GM19395 (cell line): Measurements from ENCODE around the gene NFIB.
A peak's percentile ranks its signal among the peaks of the same experiment; 100 is the strongest.

ENCODE experiments used
- ATAC-seq: cut with Tn5 transposase; IDR thresholded peaks from one replicate; pipeline ENCODE4 v1.9.1; 2021; ENCODE audit warnings: mild to moderate bottlenecking, moderate library complexity; ENCODE audit not compliant: unreplicated experiment

The NFIB gene

GRCh38 chr9:14313951-14314423 lies at the start of gene NFIB:
TSS of gene NFIB (minus strand) at chr9:14314141. CDS start at chr9:14313511, 630 bp downstream.
- no peak for ATAC-seq

GRCh38 chr9:14362175-14362574 lies 48.2 kb upstream of the NFIB start:
- no peak for ATAC-seq

GRCh38 chr9:14361074-14361473 lies 47.1 kb upstream of the NFIB start:
- ATAC-seq = no peak

- no peak for ATAC-seq
Observed at GRCh38 chr9:14358523-14358922, 44.6 kb upstream of the NFIB start.

- ATAC-seq = no peak
Observed at GRCh38 chr9:14356351-14357265, 42.7 kb upstream of the NFIB start.

GRCh38 chr9:14354201-14354600 lies 40.3 kb upstream of the NFIB start:
- ATAC-seq = no peak

DNA sequence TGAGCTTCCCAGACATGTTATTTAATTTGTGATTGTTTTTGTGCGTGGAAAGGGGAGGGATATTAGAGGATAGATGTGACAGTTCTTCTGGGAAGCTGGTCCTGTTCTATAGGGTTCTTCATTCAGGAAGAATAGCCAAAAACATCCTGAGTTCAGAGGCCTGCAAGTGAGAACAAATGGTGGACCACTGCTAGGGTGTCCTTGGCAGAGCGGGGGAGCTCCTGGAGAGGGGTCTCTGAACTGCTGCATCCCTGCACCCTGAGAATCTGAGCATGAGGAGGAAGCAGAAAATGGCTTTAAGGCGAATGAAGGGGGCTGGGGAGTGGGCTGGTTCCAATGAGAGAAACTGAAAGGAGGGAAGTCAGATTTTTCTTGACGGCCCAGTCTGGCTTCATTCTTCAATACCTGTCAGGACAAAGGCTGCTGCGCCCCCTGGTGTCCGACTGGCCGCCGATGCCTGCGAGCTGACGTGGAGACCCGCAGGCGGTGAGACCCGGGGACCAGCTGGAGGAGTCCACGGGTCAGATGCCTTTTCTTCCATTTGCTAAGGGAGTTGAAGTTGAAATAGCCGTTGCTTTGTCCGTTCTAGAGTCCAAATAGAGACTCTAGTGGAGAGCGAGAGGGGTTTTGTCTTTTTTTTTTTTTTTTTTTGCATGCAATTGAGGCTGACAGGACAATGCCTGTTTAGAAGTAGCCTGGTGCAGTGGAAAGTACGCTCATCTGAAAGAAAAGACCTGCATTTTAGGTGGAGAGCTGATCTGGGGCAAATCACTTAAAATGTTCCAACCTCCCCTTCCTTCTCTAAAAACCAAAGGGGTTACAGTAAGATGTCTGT lies 39.5 kb upstream of the NFIB start:
- ATAC-seq = peak; percentile 83

DNA sequence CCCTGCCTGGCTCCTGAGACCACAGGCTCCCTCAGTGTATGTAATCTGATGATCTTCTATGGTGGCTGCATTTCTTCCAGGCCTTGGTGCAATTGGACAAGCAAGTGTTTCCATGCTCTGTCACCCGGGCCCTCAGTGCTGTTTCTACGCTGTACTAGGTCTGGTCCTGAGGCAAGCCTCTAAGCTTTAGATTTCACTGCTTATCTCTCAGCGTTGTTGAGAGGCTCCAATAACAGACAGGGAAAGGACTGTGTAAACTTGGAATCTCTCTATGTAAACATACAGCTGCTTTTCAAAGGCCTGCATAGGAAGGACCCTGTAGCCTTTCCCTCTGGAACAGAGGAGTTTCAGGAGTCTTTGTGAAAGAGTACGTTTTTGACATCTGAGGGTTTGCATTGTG lies 38.6 kb upstream of the NFIB start:
- ATAC-seq = no peak

GRCh38 chr9:14351221-14351836 lies 37.4 kb upstream of the NFIB start:
- ATAC-seq = no peak

GRCh38 chr9:14350754-14351153 lies 36.8 kb upstream of the NFIB start:
- ATAC-seq = no peak

- no peak for ATAC-seq
Observed at GRCh38 chr9:14350349-14350728, 36.4 kb upstream of the NFIB start.

DNA sequence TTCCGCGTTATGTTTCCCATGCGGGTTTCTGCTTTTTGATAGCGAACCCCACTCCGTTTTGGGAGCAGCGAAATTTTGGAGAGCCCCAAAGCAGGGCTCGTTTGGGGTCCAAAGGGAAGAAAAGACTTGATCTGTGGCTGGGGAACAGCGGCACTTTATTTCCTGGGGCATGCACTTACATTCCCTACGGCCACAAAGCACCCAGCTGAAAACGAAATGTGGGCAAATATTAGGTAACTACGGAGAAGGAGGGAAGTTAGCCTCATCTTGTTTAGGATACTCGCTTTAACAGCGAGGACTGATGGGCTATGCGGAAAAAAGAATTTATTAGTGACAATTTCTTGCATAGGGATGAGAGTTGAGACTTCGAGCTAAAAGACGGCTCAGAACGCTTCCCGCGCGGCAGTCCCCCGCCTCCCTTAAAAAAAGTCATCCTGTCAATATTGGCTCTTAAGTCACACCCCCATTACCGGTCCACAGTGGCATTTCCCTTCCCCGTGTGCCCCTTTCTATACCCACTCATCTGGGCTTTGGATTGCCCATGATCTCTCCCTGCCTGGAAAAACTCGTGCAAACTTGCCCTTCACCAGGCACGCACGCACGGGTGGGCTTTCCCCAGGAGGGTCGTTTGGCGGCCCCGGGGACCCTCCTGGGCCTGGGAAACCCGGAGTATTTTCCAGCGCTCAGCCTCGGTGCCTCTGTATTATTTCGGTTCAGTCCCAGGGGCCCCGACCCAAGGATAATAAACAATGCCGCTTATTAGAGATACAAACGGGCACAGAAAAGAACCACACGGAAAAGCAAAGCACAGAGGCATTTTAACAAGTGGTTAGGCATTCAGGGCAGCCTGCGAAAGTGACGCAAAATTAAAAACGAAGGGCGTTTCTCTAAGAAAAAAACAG lies 35.8 kb upstream of the NFIB start:
- ATAC-seq = no peak

DNA sequence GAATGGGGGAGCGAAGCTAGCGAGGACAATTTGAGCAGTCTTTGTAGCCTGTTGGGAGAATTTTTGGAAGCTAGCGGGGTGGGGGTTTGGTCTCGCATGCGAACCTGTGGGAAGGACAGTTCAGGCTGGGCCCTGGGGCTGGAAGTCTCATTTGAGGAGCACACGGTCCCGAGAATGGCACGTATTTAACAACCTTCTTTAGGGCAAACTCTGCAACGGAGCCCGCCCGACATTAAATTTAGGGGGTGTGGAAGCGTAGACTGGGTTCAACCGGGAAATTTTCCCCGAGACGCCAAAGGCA lies 35.2 kb upstream of the NFIB start:
- ATAC-seq = no peak

DNA sequence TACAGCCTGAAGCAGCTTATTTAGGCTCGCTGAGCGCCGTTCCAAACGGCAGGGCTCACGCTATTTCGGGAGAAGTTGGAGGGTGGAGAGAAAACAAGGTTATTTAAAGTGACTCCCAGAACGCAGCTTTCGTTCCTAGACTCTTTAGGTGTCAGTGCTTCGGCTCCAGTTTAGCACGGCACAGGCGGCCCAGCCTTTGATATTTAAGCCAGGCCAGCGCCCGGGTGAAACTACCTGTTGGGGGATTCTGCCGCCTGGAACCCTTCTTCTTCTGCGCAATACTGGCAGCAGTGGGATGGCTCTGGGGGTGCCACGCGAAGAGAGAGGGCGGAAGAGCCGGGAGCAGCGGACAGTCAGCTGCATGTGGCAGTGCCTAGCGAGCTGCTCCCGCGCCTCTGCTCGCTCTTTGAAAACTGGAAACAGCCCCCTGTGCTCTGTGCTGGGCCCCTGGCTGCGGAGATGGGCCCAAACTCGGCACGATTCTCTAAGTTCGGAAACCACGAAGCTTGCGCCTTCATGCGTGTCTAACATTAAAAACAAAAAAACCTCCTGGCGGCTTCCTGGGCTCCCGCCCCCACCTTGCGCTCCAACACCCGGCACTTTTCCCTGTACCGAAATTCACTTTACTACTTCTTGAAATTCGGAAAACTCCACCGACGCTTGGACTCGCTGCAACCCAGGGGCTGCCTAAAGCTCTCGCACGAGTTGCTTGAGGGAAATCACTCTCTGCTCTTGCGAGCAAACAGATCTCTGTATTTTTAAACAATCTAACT lies 34.6 kb upstream of the NFIB start:
- no peak for ATAC-seq

- no peak for ATAC-seq
Observed at GRCh38 chr9:14348123-14348372, 34.1 kb upstream of the NFIB start.

DNA sequence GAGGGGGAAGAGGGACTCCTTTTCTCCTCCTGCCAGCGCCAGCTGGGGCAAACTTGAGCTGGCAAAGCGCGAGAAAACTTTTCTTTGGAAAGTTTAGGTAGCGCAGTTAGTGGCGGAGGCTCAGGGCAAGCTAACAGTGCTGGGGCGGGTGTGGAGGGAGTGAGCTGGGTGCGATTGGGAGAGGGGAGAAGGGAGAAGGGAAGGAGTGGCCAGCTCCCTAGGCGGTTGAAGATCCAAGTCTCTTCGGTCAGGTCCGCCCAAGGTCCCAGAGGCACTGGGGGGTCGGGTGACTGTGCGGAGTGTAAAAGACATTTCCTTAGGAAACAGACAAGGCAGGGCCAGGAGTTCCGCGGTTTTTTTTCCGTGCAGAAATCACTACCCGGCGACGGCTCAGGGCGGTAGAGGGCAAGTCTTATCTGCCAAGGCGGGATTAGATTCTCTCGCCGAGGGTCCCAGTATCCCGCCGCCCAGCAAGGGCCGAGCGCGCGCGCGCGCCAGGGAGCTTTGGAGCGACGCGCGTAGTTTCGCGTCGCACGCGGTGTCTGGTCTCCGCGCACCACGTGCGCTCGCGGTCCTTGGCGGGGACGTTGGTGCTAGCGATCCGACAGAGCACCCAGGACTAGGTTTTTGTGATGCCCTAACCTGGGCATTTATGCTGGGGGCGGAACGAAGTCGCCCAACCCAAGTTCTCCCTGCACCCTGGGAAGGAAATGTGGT lies 33.6 kb upstream of the NFIB start:
- no peak for ATAC-seq

DNA sequence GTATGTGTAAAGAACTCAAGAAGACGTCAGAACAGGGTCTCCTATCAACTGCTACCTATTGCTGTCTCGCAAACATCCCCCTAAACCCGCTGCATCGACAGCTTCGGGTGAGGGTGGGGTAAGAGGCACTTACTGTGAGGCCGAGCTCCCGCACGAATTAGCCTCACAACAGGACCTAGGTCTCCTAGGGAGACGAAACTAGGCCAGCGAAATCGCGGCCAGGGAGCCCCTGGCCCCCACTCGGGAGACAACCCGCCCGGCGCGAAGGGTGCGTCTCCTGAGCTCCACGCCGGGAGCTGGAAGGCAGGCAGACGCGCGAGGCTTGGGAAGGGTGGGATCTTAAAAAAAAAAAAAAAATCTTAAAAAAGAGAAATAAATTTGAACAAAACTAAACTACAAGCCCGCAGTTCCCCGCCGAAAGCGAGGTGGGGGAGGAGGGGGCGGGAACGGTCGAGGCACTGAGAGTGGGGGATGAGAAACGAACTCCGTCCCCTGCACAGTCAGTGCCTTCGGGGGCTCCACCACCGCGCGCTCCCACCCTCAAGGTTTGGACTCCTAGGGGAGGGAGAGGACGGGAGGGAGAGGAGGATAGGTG lies 33.0 kb upstream of the NFIB start:
- no peak for ATAC-seq

- no peak for ATAC-seq
Observed at GRCh38 chr9:14346231-14346791, 32.4 kb upstream of the NFIB start.
